ENCODE data around the gene EXD3. TPM values are rescaled to one million over a fixed set of nuclear protein-coding genes. Genes with fewer than 3 reads are reported as not detected.

EXD3 gene
- total and polyA plus RNA-seq, 9 of the 15 experiments (the other 6 are each of a cell fraction or from before 2014, with no cell fraction given): 0.29 to 12.5 (median 3.9) TPM

- TF ChIP-seq PKNOX1 (IDR thresholded peaks at IDR 0.05) (no peak), RBM25 (IDR thresholded peaks at IDR 0.05; ENCODE audit: low read depth, low read length, severe bottlenecking) (no peak), SP1 (CRISPR knock-in tag; IDR thresholded peaks at IDR 0.05) (peak; percentile 35; the same call in 1 of the 2 replicates), ELK3 (CRISPR knock-in tag; IDR thresholded peaks at IDR 0.05) (no peak), ARID3A (IDR thresholded peaks at IDR 0.05; ENCODE audit: borderline replicate concordance, low read depth, low read length) (no peak), KDM5B (IDR thresholded peaks at IDR 0.05; ENCODE audit: insufficient replicate concordance, low read depth, low read length) (peak; percentile 58), ZNF41 (CRISPR knock-in tag; conservative IDR thresholded peaks at IDR 0.05) (no peak), ZNF707 (CRISPR knock-in tag; conservative IDR thresholded peaks at IDR 0.05) (no peak), HMBOX1 (IDR thresholded peaks at IDR 0.05) (no peak), TSC22D4 (tag; IDR thresholded peaks at IDR 0.05) (no peak), HDAC1 (IDR thresholded peaks at IDR 0.05) (peak in 1 of 2 experiments; percentile 64; a peak in 2 of 4 replicates), EGR1 (conservative IDR thresholded peaks at IDR 0.05) (peak; percentile 67), NONO (IDR thresholded peaks at IDR 0.05; ENCODE audit: low read depth in 2 of 2, low read length in 1 of 2) (peak in 1 of 2 experiments; percentile 7; a peak in 1 of 4 replicates), ZSCAN29 (IDR thresholded peaks at IDR 0.05) (no peak), KDM2B (CRISPR knock-in tag; IDR thresholded peaks at IDR 0.05) (no peak), ZNF280B (CRISPR knock-in tag; IDR thresholded peaks at IDR 0.05) (no peak), EP400 (IDR thresholded peaks at IDR 0.05) (no peak; the same call in 1 of the 2 replicates), ZBTB12 (CRISPR knock-in tag; IDR thresholded peaks at IDR 0.05) (no peak), ZNF184 (CRISPR knock-in tag; IDR thresholded peaks at IDR 0.05) (no peak), ZNF253 (CRISPR knock-in tag; conservative IDR thresholded peaks at IDR 0.05) (no peak), U2AF2 (optimal IDR thresholded peaks at IDR 0.05; ENCODE audit: low read depth, low read length) (no peak)
Observed at GRCh38 chr9:137302449-137303150, 120.4 kb downstream of the EXD3 start (continued).
